GM12878 (cell line): ENCODE results near the gene EI24. TPM values are rescaled to one million over a fixed set of nuclear protein-coding genes. Genes with fewer than 3 reads are reported as not detected.
A peak's percentile ranks its signal among the peaks of the same experiment; 100 is the strongest.

ENCODE experiments used
- ATAC-seq: fragments of 200-7000 bp; cut with Tn5 transposase; 3 replicates; pipeline ENCODE4 v1.9.1; 2020; ENCODE audit warnings: mild to moderate bottlenecking, moderate library complexity
- BruUV-seq: library from RNA; stranded (reverse); fragments of 400-500 nt; replicated peaks from 2 replicates; lab custom pipeline; 2021; lab: Mats Ljungman, UMichigan
- CTCF ChIA-PET: fragments of 300-600 bp; sonication (Branson Sonifier 250); formaldehyde crosslinking; extraction: SDS; loops from one replicate; lab custom pipeline; 2021; ENCODE audit warnings: inconsistent platforms; lab: Yijun Ruan, JAX
- POLR2A ChIA-PET: fragments of 350-600 bp; formaldehyde crosslinking; extraction: SDS; loops from one replicate; lab custom pipeline; 2021; ENCODE audit warnings: inconsistent platforms; lab: Charles Lee
- RAD21 ChIA-PET: fragments of 300-600 bp; sonication (Branson Sonifier 250); formaldehyde crosslinking; loops from one replicate; lab custom pipeline; 2023; ENCODE audit warnings: antibody characterized with exemption; ENCODE audit not compliant: unreplicated experiment; lab: Charles Lee
- SMC1A ChIA-PET: fragments of 300-600 bp; sonication (Branson Sonifier 250); formaldehyde crosslinking; loops from one replicate; lab custom pipeline; 2023; ENCODE audit not compliant: unreplicated experiment, uncharacterized antibody; lab: Charles Lee
- DNase-seq: peaks from one replicate; pipeline ENCODE4 v3.0.0-alpha.2; 2011; ENCODE audit warnings: low read depth, low spot score
- FAIRE-seq: peaks from 3 replicates; lab custom pipeline; 2011; peaks lifted over from hg19 to GRCh38; lab: Jason Lieb, UNC
- H2AFZ ChIP-seq: 2 replicates; pipeline ENCODE4 v1.6.0; 2011; ENCODE audit warnings: low read depth, low read length, control low read depth; ENCODE audit not compliant: control insufficient read depth
- H3K27ac ChIP-seq: 2 replicates; pipeline ENCODE4 v1.5.1; 2011; ENCODE audit warnings: control low read depth; ENCODE audit not compliant: control insufficient read depth, insufficient read depth
- H3K27me3 ChIP-seq, 2 experiments: replicated peaks in 1 of 2; 2 replicates each; pipeline versions ENCODE4 v1.6.0 to v1.6.1; 2011; ENCODE audit warnings: low read length in 1 of 2; ENCODE audit not compliant: control insufficient read depth in 2 of 2, insufficient read depth in 2 of 2
- H3K36me3 ChIP-seq, 2 experiments: 2 replicates each; pipeline ENCODE4 v1.5.1; 2011; ENCODE audit warnings: low read length in 1 of 2; ENCODE audit not compliant: control insufficient read depth in 2 of 2, insufficient read depth in 2 of 2
- H3K4me1 ChIP-seq: 2 replicates; pipeline ENCODE4 v1.6.1; 2011; ENCODE audit warnings: mild to moderate bottlenecking, low read length, moderate library complexity, mixed read lengths; ENCODE audit not compliant: control insufficient read depth, insufficient read depth
- H3K4me2 ChIP-seq: 2 replicates; pipeline ENCODE4 v1.6.0; 2011; ENCODE audit warnings: control low read depth; ENCODE audit not compliant: control insufficient read depth, insufficient read depth
- H3K4me3 ChIP-seq: fragments of 200-600 bp; sonication (generic); 2 replicates; pipeline ENCODE4 v1.5.1; 2016
- H3K79me2 ChIP-seq: 2 replicates; pipeline ENCODE4 v1.6.0; 2011; ENCODE audit warnings: low read length; ENCODE audit not compliant: control insufficient read depth, insufficient read depth
- H3K9ac ChIP-seq: 2 replicates; pipeline ENCODE4 v1.8.0; 2011; ENCODE audit warnings: low read length, control low read depth, mixed read lengths; ENCODE audit not compliant: control insufficient read depth, insufficient read depth
- H3K9me3 ChIP-seq: replicated peaks from 3 replicates; pipeline ENCODE4 v1.5.1; 2011; ENCODE audit warnings: mild to moderate bottlenecking, low read length; ENCODE audit not compliant: control insufficient read depth, insufficient read depth
- H4K20me1 ChIP-seq: 2 replicates; pipeline ENCODE4 v1.6.0; 2011; ENCODE audit not compliant: control insufficient read depth, insufficient read depth
- CBFB ChIP-seq: IDR thresholded peaks from 2 replicates; pipeline ENCODE4 v1.6.1; 2016; ENCODE audit warnings: antibody characterized with exemption, low read depth
- EP300 ChIP-seq, 2 experiments: fragments of 150-350 bp in 1 of 2; IDR thresholded peaks; 2 replicates each; pipeline ENCODE4 v1.6.1; 2011 to 2012; ENCODE audit warnings: low read depth in 2 of 2, low read length in 2 of 2, borderline replicate concordance in 1 of 2, improper control_type of control experiment in 1 of 2, inconsistent platforms in 1 of 2; ENCODE audit not compliant: control insufficient read depth in 1 of 2
- EZH2 ChIP-seq: IDR thresholded peaks from 2 replicates; pipeline ENCODE4 v1.6.1; 2012; ENCODE audit warnings: low read depth, mild to moderate bottlenecking, control low read depth, inconsistent platforms, low read length, borderline replicate concordance; ENCODE audit not compliant: control insufficient read depth
- HDAC6 ChIP-seq: fragments of 200-600 bp; sonication (generic); IDR thresholded peaks from one replicate; pipeline ENCODE4 v1.8.0; 2017; ENCODE audit warnings: antibody characterized with exemption; ENCODE audit not compliant: unreplicated experiment
- MTA3 ChIP-seq: IDR thresholded peaks from 2 replicates; pipeline ENCODE4 v1.6.1; 2012; ENCODE audit warnings: low read length, inconsistent platforms, borderline replicate concordance
- MYC ChIP-seq: IDR thresholded peaks from 2 replicates; pipeline ENCODE4 v1.6.1; 2011; ENCODE audit warnings: mild to moderate bottlenecking, low read length, moderate library complexity, inconsistent platforms; ENCODE audit not compliant: insufficient read depth, insufficient replicate concordance, insufficient read length, severe bottlenecking
- POLR2A ChIP-seq: IDR thresholded peaks from 2 replicates; pipeline ENCODE4 v1.6.1; 2011; ENCODE audit warnings: low read depth, mild to moderate bottlenecking, low read length
- SIN3A ChIP-seq: IDR thresholded peaks from 2 replicates; pipeline ENCODE4 v1.6.1; 2012; ENCODE audit warnings: low read depth, low read length, improper control_type of control experiment
- SKIL ChIP-seq: fragments of 450-650 bp; IDR thresholded peaks from 2 replicates; pipeline ENCODE4 v1.6.1; 2017; ENCODE audit warnings: mild to moderate bottlenecking, low read depth, inconsistent platforms; ENCODE audit not compliant: poor library complexity, severe bottlenecking
- ZBTB40 ChIP-seq: fragments of 450-650 bp; IDR thresholded peaks from 2 replicates; pipeline ENCODE4 v1.6.1; 2016; ENCODE audit warnings: mild to moderate bottlenecking, moderate library complexity, borderline replicate concordance
- ZNF207 ChIP-seq: fragments of 450-650 bp; IDR thresholded peaks from 2 replicates; pipeline ENCODE4 v1.6.1; 2014; ENCODE audit warnings: antibody characterized with exemption, mild to moderate bottlenecking, borderline replicate concordance
- ZNF217 ChIP-seq: fragments of 450-650 bp; IDR thresholded peaks from 2 replicates; pipeline ENCODE4 v1.6.1; 2017; ENCODE audit warnings: antibody characterized with exemption, mild to moderate bottlenecking
- ZNF384 ChIP-seq: IDR thresholded peaks from 2 replicates; pipeline ENCODE4 v1.6.1; 2012; ENCODE audit warnings: low read depth, mild to moderate bottlenecking, low read length, improper control_type of control experiment, borderline replicate concordance
- WGBS: methylation state at CpG from one replicate; pipeline ENCODE4 v1.1.6; 2016; ENCODE audit warnings: low lambda C conversion rate; ENCODE audit not compliant: insufficient replicate concordance, insufficient coverage; ENCODE audit errors: missing lambda C conversion rate; 5-methylcytosine and 5-hydroxymethylcytosine counted together
- in situ Hi-C: fragments of 300-500 bp; cut with MboI; formaldehyde crosslinking; loops from 9 replicates; pipeline ENCODE4 v1.14.3; 2018; ENCODE audit warnings: mixed read lengths
- intact Hi-C: fragments of 100-400 bp; cut with micrococcal nuclease; formaldehyde crosslinking; loops from one replicate; pipeline ENCODE4 v1.14.2; 2022; ENCODE audit not compliant: unreplicated experiment
- polyA plus RNA-seq, 11 experiments: library from polyadenylated mRNA; depleted of rRNA in 4 of 11; unstranded in 6 of 11; stranded (reverse) in 5 of 11; fragments of >200 nt; fragmentation: Nextera tagmentation in 4 of 11; fragmentation: Illumina TruSeq in 1 of 11; extraction: Ambion mirVana in 4 of 11; extraction: Trizol in 1 of 11; gene quantifications; 1 replicate in 1 of 11; 2 replicates in 10 of 11; pipeline versions ENCODE4 v1.2.1 to v1.2.3, GENCODE V29; 2011 to 2016; ENCODE audit warnings: inconsistent platforms in 2 of 11, missing spikeins in 2 of 11, low read depth in 1 of 11
- total RNA-seq, 4 experiments: library from RNA; depleted of rRNA in 3 of 4; stranded (reverse); fragments of >200 nt in 3 of 4; fragmentation: Illumina TruSeq in 1 of 4; extraction: Trizol in 1 of 4; gene quantifications; 2 replicates each; pipeline versions ENCODE4 v1.2.1 to v1.2.3, GENCODE V29; 2013 to 2021

EI24 gene
- total and polyA plus RNA-seq, 10 of the 15 experiments (the other 5 are each of a cell fraction or from before 2014, with no cell fraction given), result 20.3 to 127 (median 70.4) TPM

- TF ChIP-seq HDAC6, result no peak
- no peak; the same call in 1 of the 2 replicates for TF ChIP-seq SIN3A
- TF ChIP-seq POLR2A, result peak; percentile 52
- TF ChIP-seq CBFB, result peak; percentile 43; the same call in 1 of the 2 replicates
- 0 out of 2 replicates have a peak, but pooled peaks have one; percentile 1 for TF ChIP-seq ZNF384
- TF ChIP-seq MYC, result peak; percentile 29
- 0 out of 2 replicates have a peak, but pooled peaks have one; percentile 57 for TF ChIP-seq ZNF207
These were observed 22.5 kb downstream of the EI24 start (continued) for GRCh38 chr11:125591649-125592304.

- no TSS peak for BruUV-seq
- ChIA-PET SMC1A (interaction anchor here (1.0 to 3.2 kb wide), 11 partner anchors 11 to 139 kb away, joined by 3 to 16 read pairs (median 3); partner anchors contain the start of genes CHEK1 and EI24), RAD21 (interaction anchor here (0.6 to 3.0 kb wide), 7 partner anchors 12 to 100 kb away, joined by 3 to 19 read pairs (median 5); partner anchors contain the start of genes CHEK1 and EI24)
- TF ChIP-seq ZBTB40 (peak; percentile 80; the same call in 1 of the 2 replicates), SKIL (peak; percentile 98), MTA3 (no peak), ZNF217 (no peak), EP300 (IDR thresholded peaks at IDR 0.05; ENCODE audit: borderline replicate concordance in 1 of 2, control insufficient read depth in 1 of 2, low read depth in 2 of 2, low read length in 2 of 2) (no peak), EZH2 (no peak)
These were observed 23.2 kb downstream of the EI24 start, which contains the start of gene STT3A for GRCh38 chr11:125592305-125593113. Gene STT3A (plus strand): TSS chr11:125592852. CDS start chr11:125595916, 3,064 bp downstream.

More at GRCh38 chr11:125592305-125593113, 23.2 kb downstream of the EI24 start, which contains the start of gene STT3A:
- Histone ChIP-seq H3K9ac (peak within 1 kb of the TSS; percentile 93), H3K4me3 (peak within 1 kb of the TSS; percentile 85), H3K9me3 (no peaks in the 10 kb centered on the region), H3K4me1 (no peaks in the 10 kb centered on the region; the same call in 1 of the 2 replicates), H3K4me2 (peak within 1 kb of the TSS; percentile 82), H3K36me3 (peaks cover 0 to 3% of the 10 kb centered on the region in 2 experiments; a peak in 2 of 4 replicates), H3K79me2 (peaks cover 55% of the 10 kb centered on the region), H3K27ac (peak within 1 kb of the TSS; percentile 94), H3K27me3 (no peaks in the 10 kb centered on the region), H4K20me1 (no peaks in the 10 kb centered on the region), H2AFZ (peak within 1 kb of the TSS; percentile 84)
- ATAC-seq (peak; percentile 95), DNase-seq (peak; percentile 100), FAIRE-seq (peak; percentile 86)
- ChIA-PET POLR2A (interaction anchor here (0.5 to 6.0 kb wide), 14 partner anchors 10 to 679 kb away, joined by 3 to 90 read pairs (median 4); partner anchors contain the start of genes CHEK1, EI24, FEZ1 and HYLS1), CTCF (interaction anchor here (1.3 to 5.3 kb wide), 4 partner anchors 23 to 170 kb away, joined by 4 to 33 read pairs (median 6); partner anchors contain the start of gene EI24)
- WGBS, result under 1% methylated on average over 55 of the region's 55 CpGs
- in situ Hi-C loops (no loop called here), intact Hi-C loops (loop anchor here (2.0 to 5.0 kb wide), 4 partner anchors 32 to 295 kb away; partner anchors contain the start of genes CHEK1 and HYLS1)
